Measurements from ENCODE around the gene BTBD9.

The BTBD9 gene

GRCh38 chr6:38264605-38265004 is 375.1 kb downstream of the BTBD9 start:
- in situ Hi-C loops (cut with MboI; ENCODE audit: low sequenced_read_pairs): no loop called here

- in situ Hi-C loops (cut with MboI; ENCODE audit: low sequenced_read_pairs): no loop called here
Observed at GRCh38 chr6:38262609-38263008, 377.1 kb downstream of the BTBD9 start.

DNA sequence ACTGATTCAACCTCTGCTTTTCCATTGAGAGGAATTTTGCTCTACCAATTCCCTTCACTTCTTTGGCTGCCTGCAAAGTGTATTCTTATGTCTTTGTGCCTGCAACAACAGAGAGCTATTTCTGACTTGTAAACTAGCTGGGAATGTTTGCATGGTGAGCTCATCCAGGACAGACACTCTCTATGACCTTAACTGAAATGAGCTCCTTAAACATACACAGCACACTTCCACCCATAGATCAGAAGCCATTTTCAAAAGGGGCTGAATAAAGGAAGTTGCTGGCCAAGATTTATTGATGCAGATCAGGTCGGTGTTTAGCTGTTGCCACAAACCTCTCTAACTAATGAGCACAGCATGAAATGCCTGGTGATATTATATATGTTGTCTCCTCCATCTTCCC is 377.7 kb downstream of the BTBD9 start:
- in situ Hi-C loops (cut with MboI; ENCODE audit: low sequenced_read_pairs): no loop called here

DNA sequence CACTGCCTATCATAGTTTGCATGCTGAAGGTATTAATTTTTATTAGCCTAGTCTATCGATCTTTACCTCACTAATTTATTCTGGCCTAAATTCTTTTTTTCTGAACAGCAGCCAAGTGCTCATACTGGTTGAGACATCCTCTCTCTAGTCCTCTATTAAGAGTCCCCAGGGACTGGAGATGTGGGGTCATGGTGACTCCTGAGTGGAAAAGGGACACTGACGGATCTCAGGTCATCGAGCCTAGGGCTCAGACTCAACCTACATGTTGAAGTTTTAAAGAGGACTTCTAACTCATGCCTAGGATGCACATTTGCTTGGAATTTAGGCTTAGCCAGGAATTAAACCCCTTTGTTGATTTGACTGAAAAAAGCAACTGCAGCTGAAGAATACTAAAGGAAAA is 378.1 kb downstream of the BTBD9 start:
- in situ Hi-C loops (cut with MboI; ENCODE audit: low sequenced_read_pairs): no loop called here

DNA sequence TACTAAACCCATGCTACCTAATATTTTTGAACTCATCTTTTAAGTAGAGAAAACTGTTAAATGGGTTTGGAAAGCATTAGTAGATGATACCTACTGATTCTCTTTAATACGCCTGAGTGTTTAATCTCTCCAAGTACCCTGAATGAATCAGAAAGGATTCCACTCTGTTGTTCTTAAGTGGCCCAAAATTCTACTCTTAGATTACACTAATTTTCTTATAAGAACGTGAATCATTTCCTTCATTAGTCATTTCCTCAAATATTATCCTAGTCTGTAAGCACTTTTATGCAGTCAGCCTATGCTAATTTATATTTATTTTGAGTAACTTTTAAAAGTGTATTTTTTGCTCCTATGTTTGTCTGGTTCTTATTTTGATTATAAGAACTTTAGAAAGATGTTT is 380.0 kb downstream of the BTBD9 start:
- in situ Hi-C loops (cut with MboI; ENCODE audit: low sequenced_read_pairs): no loop called here

GRCh38 chr6:38248500-38249234 is 391.1 kb downstream of the BTBD9 start:
- in situ Hi-C loops (cut with MboI; ENCODE audit: low sequenced_read_pairs): no loop called here

- in situ Hi-C loops (cut with MboI; ENCODE audit: low sequenced_read_pairs): no loop called here
Observed at GRCh38 chr6:38245295-38245694, 394.4 kb downstream of the BTBD9 start.

GRCh38 chr6:38244869-38245268 is 394.9 kb downstream of the BTBD9 start:
- in situ Hi-C loops (cut with MboI; ENCODE audit: low sequenced_read_pairs): no loop called here

DNA sequence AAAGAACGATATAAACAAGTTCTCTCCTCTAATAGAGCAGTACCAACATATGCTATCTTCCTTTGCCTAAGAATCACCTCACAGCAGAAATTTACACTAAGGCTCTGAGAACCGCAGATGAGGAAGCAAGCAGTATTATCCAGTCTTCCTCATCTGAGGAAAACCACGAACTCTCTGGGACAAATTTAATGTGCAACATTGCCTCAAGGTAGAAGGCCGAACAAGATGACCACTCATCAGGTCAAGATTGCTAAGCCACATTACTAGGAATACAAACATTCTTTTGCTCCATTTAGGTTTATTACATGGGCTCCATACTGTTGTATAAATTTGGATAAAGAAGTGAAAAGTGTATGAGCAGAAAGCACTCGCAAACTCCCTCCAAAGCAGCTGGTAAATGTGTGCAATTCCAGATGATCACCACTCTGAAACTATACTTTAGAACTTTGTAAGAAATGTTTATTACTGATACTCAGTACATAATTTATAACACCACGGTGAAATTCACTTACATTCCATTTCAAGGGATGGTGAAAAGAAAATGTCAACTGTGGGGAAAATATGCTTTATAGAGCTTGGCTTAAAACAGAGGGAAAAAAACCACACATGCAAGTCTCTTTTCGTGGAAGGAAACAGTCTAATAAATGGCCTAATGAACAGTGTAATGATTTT is 398.4 kb downstream of the BTBD9 start:
- in situ Hi-C loops (cut with MboI; ENCODE audit: low sequenced_read_pairs): no loop called here

DNA sequence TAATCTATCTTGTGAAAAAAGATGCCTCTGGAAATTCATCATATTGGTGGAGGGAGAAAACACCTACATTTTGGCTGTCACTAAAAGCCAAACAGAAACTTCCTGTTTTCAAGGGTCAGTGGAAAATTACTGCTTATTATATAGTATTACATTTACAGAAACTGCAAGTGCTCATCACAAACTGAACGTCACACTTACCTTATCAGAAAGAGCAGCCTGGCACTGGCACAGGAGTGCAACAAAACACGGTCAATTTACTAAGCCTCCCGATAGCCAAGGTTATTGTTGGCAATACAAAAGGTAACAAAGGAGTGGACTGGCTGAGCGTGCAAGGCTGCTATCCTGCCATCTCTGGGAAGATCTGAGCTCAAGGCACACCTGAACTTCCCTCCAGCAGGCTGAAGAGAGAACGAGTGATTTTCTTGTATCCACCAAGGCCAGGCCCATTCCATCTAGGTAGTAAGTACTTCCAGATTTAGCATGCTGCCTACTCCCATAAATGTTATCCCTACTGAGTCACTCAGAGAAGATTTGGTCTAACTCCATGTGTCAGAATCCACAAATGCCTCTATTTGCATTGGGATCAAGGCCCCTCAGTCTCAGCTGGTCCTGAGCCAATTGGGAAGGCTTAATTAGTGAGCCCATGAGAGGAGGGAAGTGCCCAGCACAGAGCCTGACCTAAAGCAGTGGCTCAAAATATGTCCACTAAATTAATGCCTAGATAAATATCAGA is 399.8 kb downstream of the BTBD9 start:
- in situ Hi-C loops (cut with MboI; ENCODE audit: low sequenced_read_pairs): no loop called here

- in situ Hi-C loops (cut with MboI; ENCODE audit: low sequenced_read_pairs): no loop called here
Observed at GRCh38 chr6:38236631-38237030, 403.1 kb downstream of the BTBD9 start.

- in situ Hi-C loops (cut with MboI; ENCODE audit: low sequenced_read_pairs): no loop called here
Observed at GRCh38 chr6:38234934-38235682, 404.6 kb downstream of the BTBD9 start.

DNA sequence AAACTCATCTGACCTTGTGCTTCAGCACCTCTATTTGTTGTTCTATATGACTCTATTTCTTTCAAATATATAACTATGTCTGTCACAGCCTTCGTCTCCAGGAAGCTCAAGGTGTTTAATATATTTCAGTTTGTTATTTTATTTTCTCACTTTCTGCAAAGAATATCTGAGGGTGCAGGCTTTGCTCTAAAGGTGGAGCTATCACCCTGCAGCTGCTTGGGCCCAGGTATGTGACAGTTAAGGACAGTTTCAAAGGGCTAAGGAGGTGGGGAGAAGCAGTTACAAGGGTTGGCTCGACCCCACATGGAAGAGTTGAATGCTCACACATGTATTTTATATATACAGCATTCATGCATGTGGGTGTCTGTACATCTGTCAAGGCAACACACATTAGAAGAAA is 405.6 kb downstream of the BTBD9 start:
- in situ Hi-C loops (cut with MboI; ENCODE audit: low sequenced_read_pairs): no loop called here

DNA sequence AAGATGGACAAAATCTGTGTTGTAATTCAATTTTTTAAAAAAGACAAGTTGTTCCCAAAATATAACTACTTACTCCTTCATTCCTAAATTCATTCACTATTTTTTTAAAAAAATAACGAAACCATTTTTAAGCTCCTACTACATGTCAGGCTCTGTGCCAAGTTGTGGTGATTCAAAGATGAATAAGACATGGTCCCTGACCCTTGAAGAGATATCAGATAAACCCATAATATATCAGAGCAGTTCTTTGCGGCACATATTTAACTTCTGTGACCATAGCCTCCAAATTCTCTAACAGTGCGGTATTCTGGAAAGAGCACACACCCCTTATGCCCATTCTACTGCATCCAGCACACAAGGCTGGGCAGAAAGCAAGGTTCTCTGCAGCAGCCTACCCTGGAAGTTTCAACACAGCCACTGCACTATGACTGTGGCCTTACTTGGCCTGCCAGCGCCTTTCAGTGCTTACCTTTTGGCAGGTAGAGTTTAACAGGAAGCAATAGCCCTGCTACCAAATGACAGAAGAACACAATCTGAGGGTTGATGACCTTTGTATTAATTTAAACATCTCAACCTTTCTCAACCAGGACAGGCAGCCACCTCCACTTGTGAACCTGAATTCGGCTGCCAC is 406.5 kb downstream of the BTBD9 start:
- in situ Hi-C loops (cut with MboI; ENCODE audit: low sequenced_read_pairs): no loop called here

- in situ Hi-C loops (cut with MboI; ENCODE audit: low sequenced_read_pairs): no loop called here
Observed at GRCh38 chr6:38225766-38226165, 414.0 kb downstream of the BTBD9 start.

GRCh38 chr6:38221251-38221650 is 418.5 kb downstream of the BTBD9 start:
- in situ Hi-C loops (cut with MboI; ENCODE audit: low sequenced_read_pairs): no loop called here

DNA sequence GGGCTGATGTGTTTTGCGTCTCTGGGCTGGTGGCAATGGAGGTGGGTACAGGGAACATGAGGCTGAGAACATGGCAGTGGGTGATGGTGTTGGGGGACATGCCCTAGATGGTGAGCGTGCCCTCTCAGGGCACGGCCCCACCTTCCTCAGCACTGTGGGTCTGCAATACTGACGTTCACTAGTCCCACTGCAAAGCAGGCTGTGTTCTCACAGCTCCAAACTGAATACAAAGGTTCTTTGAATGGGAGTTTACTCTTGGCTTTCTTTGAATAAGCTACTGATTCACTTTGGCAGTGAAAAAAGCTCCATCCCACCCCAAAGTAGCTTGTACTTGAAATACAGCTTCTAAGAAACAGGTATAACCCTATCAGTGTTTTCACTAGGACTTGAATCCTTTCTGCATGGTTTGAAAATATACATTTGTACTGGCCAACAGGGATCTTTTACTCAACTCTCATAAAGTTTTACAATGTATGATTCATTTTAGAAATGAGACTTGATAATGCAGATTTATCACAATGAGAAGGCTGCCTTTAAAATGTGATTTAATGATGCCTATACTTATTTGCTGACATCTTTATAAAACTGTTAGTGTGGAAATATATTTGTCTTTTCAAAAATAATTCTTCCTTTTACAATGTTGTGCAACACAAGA is 419.5 kb downstream of the BTBD9 start:
- in situ Hi-C loops (cut with MboI; ENCODE audit: low sequenced_read_pairs): no loop called here

DNA sequence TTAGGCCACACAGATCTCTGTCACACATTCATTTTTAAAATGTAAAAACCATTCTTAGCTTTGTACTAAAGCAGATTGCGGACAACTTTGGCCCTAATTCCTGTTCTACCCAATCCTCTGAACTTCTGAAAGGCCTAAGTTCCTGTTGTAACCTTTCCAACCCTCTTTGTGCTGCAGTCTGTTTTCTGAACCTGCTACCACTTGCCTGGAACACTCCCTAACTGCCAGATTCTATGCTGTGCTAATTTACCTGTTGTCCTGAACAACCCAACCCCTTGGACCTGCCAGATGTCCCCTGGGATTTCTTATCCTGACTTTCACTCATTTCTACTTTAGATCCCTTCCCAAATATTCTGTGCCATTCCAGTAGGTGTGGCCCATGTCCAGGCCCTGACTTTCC is 421.5 kb downstream of the BTBD9 start:
- in situ Hi-C loops (cut with MboI; ENCODE audit: low sequenced_read_pairs): no loop called here

- in situ Hi-C loops (cut with MboI; ENCODE audit: low sequenced_read_pairs): no loop called here
Observed at GRCh38 chr6:38216451-38216850, 423.3 kb downstream of the BTBD9 start.

GRCh38 chr6:38215651-38216311 is 423.9 kb downstream of the BTBD9 start:
- in situ Hi-C loops (cut with MboI; ENCODE audit: low sequenced_read_pairs): no loop called here
